Activated CD4-positive, alpha-beta T cell treated with anti-CD3 and anti-CD28 coated beads for 4 hours (primary cell): Measurements from ENCODE around the gene ARNT2.

ENCODE experiments used
- DNase-seq, 2 donors: peaks; one replicate each; pipeline ENCODE4 v3.0.0-alpha.2; 2020

Gene ARNT2

DNA sequence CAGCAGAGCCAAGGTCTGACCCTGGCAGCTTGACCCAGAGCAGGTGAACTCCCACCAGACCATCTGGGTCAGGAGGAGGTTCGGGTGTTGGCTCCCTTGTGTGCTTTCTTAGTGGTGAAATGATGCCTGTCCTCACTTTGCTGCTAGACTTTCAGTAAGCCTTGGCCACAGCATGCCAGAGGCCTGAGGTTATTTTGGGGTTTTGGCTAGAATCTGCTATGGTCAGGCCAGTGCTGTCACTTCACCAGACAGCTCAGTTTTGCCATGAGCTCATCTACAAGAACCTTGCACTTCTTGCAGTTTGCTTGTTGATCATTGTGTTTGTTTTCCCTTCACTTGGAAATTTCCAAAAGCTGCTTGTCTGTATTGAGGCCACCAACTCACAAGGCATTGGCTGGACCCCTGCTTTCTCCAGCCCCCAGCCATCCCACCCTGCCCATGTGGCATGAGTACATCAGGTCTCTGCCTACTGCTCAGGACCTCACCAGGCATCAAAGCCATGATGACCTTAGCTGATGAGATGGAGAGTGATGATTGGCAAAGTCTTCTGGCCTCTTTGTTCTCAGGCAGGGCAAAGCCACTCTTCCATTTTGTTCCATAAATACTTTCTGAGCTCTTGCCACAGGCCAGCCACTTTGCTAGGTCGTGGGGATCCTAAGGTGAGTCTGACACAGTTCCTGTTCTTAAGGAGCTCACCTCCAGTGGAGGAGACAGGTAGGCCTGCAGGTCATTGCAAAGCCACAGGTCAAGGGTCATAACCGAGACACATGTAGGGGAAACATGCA is 122.6 kb downstream of the ARNT2 start:
- DNase-seq = no peak

DNA sequence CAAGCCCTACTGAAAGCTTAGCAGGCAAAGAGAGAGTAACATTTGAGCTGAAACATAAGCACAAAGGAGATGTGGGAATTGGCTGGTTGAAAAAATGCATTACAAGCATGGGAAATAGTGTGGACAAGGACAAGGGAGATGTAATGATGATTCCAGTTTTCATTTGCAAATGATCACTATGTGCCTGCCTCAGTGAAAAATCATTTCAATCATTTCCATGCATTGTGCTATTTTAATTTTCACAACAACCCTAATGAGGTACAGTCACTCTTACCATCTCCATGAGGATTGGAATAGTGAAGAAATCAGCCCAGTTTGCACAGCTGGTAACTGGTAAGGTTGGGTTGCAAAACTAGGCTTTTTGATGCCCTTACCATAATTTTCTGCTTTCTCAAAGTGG is 123.2 kb downstream of the ARNT2 start:
- DNase-seq = no peak

DNA sequence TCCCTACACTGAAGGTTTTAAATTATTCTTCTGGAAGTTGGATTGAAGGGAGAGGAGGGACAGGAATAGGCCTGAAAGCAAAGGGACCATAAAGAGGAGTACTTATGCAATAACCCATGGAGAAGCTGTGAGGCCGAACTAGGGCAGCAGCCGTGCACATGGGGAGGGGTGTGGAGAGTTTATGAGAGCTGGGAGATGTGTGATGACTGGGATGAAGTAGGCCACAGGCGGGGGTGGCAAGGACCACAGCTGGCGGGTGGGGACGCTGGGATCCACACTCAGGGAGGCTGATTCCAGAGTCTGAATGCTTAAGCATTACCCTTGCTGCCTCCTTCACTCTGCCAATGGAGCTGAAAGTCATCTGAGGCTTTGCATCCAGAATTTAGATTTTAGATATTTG is 123.8 kb downstream of the ARNT2 start:
- DNase-seq = no peak

DNA sequence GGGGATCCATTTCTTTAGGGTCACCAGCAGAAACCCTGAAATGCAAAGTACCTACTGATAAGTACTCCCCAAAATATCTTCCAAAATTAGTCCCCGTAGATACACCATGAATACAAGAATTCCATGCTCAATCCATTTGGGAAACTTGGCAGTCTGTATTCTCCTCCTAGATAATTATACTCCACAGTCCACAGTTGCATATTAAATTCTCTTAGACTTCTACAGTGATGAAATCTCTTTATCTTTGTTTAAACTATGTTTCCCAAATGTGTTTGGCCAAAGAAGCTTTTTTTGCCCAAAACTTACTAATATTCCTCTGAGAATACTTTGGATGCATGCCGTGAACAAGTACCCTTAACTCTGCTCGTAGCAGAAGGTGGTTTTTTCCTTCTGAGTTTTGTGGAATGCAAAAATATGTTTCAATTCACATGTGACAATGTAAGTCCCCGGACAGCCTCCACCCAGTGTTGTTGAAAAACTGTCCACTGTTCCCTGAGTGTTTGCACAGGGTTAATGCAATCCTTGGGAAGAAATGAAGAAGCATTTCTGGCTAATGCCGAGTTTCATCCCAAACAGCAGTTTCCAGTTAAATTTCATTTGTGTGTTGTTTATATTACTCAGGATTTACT is 126.7 kb downstream of the ARNT2 start:
- DNase-seq = no peak

DNA sequence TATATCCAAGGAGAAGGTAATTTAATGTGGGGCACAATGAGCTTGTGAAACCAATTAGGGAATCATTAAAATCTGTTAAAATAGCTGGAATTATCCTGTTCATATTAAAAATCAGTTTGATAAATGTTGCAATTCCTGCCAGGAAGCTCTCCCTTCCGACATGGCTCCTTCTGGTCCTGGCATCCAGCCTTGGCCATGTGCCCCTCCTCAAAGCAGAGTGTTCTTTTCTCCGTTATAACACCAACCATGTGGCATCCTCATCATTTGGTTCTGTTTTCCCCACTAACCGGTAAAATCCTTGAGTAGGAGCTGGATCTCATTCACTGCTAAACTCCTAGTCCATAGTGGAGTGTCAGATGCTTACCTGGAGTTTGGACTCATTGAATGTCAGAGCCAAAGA is 127.2 kb downstream of the ARNT2 start:
- no peak for DNase-seq

DNA sequence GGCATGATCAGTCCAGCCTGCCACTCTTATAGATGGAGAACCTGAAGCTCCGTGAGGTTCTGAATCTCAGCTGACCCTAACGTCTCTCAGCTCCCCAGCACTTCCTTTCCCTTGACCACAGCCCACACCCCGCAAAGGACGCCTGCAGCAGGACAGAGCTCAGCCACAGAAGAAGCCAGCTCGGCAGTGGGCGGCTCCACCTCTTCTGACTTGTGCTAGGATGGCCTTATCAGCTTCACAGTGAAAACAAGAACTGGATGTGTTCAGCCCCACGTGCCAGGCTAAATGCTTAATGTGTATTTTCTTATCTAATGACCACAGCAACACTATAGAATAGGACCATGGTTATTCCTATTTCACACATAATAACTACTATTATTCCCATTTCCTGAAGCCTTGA is 127.6 kb downstream of the ARNT2 start:
- no peak for DNase-seq

DNA sequence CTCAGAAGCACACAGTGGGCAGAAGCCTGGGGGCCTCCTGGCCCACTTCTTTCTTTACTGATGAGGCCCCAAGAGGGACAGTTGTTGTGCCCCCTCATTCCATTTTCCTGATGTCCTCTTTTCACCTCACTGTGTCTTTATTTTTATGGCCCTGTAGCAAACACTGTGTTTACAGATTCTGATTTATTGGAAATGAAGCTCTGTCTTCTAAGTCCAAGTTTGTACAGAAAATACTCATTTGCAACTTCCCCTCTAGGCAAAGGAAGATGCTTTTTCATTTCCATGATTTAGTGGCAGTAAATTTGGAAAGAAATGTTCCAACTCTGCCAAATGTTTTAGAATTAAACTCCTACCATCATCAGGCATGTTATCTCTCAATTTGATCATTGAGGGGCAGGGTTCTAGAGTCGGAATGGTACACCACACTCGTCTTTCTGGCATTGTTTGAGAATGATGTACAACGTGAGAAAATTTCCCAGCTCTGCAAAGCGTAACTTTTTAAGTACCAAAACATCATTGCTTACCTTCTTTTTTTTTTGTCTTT is 129.7 kb downstream of the ARNT2 start:
- no peak for DNase-seq

DNA sequence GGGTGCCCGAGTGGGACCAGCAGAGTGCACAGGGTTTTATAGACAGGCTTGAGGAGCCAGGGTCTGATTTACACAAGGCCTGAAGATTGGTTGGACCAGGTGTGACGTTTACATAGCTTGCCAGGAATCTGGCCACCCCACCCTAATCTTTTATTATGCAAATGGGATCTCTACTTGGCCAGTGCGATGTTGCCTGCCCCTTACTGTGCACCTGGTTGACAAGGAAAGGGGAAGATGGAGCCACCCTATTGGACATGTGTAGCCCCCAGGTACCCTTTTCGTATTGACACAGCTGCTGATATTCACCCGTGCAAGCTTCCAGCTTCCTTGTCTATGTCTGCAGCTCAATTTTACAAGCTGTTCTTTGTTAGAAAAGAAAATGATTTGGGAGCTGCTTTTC is 132.0 kb downstream of the ARNT2 start:
- DNase-seq = no peak

DNA sequence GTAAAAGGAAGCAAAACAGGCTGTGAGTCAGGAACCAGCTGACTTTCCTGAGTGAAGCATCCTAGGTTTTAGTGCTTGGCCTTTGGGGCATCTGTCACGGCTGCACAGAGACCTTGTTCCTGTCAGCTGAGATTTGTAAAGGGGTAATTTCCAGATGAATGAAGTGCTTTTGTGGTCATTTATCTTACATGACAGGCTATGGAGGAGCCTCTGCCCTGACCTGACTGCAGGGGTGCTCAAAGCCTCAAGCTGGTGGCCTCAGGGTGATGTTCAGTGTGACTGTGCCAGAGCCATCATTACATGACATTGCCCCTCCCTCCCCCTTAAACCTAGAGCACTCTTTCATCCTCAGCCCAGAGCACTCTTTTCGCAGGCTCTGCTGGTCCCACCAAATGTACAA is 132.5 kb downstream of the ARNT2 start:
- DNase-seq = no peak

DNA sequence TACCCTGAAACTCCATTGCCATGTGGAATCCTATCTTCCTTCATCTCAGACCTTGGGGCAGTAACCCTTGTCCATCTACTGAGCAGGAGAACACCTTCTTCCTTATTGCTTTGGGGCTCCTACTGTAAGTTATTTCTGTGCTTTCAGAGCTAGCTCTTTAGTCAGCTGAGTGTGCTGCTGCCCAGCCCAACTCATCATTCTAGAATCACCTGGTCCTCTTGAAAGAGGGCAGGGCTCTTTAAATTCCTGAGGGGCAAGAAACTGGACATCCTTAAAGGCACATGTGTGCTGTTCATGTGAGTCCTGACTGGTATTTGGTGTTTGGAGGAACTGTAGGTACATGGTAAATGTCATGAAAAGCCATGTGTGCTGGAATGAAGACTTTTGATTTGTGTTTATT is 140.9 kb downstream of the ARNT2 start:
- DNase-seq = no peak

DNA sequence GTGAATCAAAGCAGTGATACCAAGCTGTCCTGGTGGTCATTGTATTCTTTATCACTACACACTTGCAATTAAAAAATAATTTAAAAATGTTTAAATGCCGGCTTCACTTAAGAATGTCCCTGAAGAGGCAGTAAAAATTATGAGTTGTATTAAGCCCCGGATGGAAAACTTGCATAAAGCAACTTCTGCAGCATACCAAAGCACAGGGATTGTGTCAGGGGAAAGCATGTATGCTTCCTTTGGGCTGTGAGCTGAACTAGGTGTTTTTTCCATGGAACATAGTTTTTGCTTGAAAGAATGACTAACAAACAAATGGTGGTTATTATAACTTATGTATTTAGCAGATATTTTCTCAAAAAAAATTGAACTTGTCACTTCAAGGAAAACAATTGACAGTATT is 143.1 kb downstream of the ARNT2 start:
- no peak for DNase-seq

DNA sequence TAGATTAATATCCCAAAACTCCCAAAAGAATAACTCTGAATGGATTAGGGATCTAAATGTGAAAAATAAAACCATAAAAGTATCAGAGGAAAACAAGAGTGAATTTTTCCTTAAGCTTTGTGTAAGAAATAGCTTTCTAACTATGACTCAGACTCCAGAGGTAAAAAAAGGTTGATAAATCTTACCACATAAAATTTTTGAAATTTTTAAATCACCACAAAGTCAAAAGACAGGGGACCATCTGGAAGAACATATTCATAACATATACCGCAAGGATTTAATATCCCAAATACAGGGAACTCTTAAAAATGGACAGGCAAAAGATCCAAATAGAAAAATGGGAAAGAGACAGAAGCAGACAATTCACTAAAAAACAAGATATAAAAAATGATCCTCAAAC is 145.0 kb downstream of the ARNT2 start:
- DNase-seq = no peak

DNA sequence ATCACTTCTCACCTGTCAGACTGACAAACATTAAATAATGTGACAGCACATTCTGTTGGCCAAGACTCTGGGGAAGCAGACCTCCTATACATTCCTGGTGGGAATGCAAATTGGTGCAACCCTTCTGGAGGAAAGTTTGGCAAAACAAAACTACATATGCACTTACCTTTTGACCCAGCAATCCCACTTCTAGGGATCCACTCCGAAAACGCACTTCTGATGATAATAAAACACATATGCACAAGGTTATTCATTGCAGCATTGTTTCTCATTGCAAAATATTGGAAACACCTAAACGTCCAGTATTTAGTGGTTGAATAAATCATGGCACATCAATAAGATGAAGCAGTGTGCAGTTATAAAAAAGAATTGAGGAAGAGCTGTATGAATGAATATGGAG is 145.5 kb downstream of the ARNT2 start:
- DNase-seq = no peak

DNA sequence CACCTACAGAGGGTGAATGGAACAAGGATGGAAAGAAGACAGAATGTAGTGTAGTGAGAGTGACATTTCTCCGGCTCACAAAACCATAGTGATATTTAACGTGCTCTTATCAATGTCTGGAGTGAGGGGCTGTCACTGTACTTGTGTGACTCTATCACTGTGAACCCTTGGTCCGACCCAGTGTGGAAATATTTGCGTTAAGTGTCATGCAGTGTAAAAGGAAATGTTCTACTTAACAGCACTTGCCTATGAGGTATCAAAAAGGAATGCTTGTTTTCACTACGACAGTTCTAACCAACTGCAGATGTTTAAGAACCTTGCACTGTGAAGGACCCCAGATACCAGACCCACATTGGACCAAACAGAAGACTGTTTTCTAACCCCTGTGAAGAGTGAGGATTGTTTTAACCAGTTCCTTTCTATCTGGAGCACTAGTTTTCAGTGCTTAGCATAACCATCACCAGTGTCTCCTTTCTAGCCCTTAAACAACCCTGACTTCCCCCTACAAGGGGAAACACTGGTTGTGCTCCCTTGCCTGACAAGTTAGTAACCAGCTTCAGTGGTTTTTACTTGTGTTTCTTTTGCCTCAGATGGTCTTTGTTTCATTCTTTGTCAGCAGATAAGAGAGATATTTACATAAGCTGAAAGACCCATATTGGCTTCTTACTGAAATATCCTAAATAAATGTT is 146.2 kb downstream of the ARNT2 start:
- no peak for DNase-seq

DNA sequence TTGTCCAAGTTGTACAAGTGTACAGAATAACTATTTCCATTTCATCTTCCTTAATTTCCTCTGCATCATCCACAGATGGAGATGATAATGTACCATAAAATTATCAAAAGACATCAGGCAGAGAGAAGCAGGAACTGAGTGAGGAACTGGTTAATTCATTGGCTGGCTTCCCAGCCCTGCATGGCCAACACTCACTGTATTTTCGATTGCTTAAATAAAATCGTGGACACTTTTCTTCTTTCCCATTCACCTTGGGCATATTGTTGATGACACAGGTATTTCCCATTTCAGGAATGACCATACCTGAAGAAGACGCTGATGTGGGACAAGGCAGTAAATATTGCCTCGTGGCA is 146.7 kb downstream of the ARNT2 start:
- DNase-seq = no peak

DNA sequence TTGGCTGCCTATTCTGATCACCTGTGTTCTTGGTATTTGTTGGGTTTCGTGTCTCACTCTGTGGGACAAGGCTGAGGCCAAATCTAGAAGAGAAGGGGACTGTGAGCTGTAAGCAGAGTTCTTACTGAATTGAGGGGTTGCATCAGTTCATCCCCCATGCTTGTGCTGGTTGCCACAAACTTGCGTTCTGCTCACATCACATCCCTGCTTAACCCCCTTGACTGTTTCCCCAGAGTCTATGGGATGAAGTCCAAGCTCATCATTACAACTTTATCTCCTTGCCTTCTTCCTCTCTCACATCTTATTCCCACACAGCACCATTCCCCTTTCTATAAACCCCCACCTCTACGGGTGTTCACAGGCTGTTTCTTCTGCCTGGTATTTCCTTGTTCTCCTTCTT is 147.2 kb downstream of the ARNT2 start:
- no peak for DNase-seq

DNA sequence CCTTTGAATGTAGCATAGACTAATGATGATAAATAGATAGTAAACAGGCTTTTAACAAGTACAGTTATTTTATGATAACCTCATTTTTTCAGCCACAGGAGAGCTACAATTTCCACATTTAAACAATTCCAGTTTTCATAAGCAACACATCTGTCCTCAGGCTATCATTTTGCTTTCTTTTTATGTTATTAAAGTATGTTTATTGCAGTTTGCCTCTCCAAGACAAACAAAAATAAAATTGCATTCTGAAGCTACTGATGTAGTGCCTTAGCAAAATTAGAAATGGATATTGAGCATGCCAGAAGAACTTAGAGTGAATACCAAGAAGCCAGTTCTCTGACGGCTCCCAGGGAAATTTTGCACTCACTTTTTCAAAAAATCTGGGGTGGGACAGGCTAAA is 150.4 kb downstream of the ARNT2 start:
- DNase-seq = no peak

DNA sequence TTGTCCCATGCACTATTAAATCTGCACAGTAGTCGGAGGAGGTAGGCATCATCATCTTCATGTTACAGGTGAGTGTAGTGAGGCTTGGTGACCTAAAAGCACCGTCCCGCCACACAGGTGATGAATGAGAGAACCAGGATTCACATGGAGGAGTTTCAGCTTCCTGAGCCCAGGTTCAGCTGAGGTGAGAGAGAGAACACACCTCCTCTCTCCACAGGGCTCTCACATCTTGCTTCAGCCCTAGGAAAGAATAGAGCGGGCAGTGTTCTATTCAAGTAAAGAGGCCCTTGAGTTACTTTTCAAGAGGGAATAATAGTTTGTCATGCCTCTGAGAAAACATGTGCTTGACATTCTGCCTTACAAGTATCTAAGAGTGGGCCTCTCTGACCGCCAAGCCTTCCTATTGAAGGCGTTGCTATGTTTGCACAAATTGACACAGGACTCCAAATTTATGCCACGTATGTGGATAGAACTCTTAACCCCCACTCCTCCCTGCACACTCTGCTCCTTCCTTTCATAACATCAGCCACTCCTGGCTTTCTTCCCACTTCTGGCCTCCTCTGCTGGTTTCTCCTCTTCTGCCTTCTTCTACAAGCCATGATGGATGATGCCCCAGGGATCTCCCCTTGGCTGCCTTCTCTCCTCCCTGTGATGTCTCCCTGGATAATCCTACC is 152.6 kb downstream of the ARNT2 start:
- no peak for DNase-seq

DNA sequence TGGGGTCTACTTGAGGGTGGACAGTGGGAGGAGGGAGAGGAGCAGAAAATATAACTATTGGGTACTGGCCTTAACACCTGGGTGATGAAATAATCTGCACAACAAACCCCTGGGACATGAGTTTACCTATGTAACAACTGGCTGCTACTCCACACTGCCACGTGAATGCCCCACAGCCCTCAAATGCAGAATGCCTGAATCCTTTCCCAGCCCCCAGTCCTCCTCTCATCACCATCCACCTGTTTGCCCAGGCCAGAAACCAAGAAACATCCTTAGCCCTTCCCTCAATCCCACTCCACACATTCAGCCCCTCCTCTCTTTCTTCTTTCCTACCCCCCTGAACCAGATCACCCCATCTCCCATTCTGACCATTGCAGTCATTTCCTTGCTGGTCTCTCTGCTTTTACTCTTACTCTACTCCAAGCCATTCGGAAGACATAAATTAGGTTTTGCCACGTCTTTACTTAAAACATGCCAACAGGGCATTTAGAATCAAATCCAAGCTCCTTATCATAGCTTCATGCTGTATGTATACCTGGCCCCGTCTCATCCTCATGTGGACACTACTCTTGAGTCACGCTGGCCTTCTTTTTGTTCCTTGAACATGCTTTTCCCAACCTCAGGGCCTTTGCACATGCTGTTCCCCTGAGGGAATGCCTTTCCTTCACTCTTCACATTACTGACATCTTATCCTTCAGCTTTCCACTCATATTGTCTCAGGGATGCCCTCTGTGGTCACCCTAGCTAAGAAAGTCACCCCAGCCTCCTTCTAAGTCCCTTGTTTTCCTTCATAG is 153.5 kb downstream of the ARNT2 start:
- DNase-seq = no peak

DNA sequence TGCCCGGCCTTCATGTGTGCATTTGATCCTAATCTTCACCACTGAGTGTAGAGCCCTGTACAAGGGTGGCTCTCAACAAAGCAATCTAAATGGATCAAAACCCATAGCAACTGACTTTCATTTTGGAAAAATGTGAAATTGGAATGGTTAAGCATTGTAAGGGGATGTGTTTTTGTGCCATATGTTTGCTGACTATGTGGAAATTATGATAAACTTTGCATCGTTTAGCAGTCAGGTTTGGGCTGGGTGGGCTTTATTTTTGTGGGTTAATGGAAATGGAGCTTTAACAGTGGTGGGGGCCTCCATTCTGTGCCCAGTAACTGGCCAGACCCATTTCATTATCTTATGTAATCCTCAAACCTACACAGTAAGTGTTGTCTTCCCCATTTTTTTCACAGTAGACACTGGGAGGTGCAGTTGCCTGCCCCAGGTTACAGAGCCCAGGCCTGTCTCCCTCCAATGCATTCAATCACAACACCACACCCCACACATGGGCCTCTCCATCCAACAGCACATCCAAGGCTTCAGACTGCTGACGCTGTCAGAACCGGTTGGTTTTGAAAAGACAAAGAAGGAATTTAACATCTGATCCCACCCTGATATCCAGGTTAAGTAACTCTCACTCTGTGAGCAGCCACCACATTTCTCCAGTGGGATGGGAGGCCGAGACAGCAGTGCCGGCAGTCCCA is 154.6 kb downstream of the ARNT2 start:
- DNase-seq = no peak

DNA sequence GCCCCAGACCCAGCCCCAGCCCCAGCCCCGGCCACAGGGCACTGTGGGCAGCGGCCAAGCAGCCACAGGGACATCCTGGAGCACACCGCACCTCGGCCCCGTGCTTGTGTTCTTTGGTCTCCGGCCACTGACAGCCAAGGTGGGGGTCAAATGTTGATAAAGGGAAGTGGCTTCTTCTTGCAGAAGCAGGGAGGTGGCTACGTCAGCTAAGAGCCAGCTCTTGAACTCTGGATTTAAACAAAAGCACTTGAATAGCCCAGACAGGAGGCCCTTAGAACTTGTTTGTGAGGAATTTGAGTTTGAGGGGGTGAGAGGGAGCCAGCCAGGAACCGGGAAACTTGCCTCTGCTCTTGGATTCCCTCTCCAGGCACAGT is 155.1 kb downstream of the ARNT2 start:
- DNase-seq = no peak

DNA sequence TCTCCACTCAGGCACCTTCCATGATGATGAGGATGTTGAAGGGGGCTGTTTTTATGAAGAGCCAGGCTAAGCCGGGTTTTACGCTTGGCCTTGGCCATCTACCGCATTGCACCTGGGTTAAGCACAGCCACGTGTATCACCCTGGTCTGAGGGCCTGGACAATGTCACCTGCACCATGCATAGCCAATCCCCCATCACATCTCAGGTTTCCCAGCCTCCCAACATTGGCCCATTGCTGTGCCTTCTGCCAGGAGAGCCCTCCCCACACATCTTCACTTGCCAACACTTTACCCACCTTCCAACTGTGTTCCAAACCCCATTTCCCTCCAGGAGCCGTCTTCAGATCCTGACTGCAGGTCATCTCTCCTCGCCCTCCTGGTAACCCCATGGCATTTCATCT is 155.6 kb downstream of the ARNT2 start:
- DNase-seq = no peak
